C4-2B (cell line): ENCODE data around the gene SLC25A24.

Source experiments
- CTCF ChIP-seq: fragments of 450-650 bp; conservative IDR thresholded peaks from 2 replicates; pipeline ENCODE4 v1.5.1; 2017; ENCODE audit warnings: mild to moderate bottlenecking
- ZFX ChIP-seq: fragments of 450-650 bp; IDR thresholded peaks from 2 replicates; pipeline ENCODE4 v1.6.1; 2017

GRCh38 chr1:108199201-108199691 is 897 bp downstream of the SLC25A24 start:
- no peak for TF ChIP-seq CTCF
- no peak for TF ChIP-seq ZFX
